HG02610 (cell line): ENCODE results near the gene CASS4.
"Not testable (repeated sequence)": the region's sequence is repeated elsewhere in the genome, so short reads cannot be mapped to it uniquely, and the experiment has no call there.

ENCODE experiments used
- ATAC-seq: cut with Tn5 transposase; IDR thresholded peaks from one replicate; pipeline ENCODE4 v1.9.1; 2021; ENCODE audit warnings: mild to moderate bottlenecking, moderate library complexity; ENCODE audit not compliant: unreplicated experiment

Gene CASS4, protein sequence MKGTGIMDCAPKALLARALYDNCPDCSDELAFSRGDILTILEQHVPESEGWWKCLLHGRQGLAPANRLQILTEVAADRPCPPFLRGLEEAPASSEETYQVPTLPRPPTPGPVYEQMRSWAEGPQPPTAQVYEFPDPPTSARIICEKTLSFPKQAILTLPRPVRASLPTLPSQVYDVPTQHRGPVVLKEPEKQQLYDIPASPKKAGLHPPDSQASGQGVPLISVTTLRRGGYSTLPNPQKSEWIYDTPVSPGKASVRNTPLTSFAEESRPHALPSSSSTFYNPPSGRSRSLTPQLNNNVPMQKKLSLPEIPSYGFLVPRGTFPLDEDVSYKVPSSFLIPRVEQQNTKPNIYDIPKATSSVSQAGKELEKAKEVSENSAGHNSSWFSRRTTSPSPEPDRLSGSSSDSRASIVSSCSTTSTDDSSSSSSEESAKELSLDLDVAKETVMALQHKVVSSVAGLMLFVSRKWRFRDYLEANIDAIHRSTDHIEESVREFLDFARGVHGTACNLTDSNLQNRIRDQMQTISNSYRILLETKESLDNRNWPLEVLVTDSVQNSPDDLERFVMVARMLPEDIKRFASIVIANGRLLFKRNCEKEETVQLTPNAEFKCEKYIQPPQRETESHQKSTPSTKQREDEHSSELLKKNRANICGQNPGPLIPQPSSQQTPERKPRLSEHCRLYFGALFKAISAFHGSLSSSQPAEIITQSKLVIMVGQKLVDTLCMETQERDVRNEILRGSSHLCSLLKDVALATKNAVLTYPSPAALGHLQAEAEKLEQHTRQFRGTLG

DNA sequence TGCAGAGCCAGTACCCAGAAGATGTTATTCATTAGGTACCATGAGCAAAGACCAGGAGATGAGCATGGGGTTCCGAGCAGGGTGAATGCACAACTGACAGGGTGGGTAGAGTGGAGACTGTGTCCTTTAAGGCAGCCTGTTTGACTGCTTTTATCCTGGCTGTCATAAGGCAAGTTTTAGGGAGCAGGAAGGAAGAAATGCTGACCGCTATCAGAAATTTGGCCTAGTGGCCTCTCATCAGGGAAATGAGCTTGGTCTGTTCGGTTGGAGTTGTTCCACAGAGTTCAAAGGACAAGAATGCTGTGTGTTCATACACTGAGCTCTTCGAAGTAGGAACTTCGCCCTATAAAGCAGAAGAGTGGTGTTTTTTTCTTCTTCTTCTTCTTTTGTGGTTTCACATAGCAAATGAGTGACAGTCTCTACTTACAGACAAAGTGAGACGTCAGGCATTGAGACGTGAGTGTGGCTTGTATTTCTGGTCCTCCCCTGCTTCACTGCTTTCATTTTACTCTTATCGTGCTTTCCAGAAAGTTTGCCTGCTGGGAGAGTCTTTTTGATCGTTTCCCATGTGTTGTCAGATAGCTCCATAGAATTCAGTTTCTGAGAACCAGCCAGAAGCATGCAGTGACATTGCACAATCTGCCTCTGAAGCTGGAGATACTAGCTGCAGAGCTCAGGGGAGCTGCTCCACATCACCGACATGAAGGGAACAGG, at the start of gene CASS4:
Gene CASS4 (plus strand): TSS at position 502 of the 714 bp plus-strand sequence. CDS start 199 bp downstream, at position 701.
- ATAC-seq = peak; percentile 49

DNA sequence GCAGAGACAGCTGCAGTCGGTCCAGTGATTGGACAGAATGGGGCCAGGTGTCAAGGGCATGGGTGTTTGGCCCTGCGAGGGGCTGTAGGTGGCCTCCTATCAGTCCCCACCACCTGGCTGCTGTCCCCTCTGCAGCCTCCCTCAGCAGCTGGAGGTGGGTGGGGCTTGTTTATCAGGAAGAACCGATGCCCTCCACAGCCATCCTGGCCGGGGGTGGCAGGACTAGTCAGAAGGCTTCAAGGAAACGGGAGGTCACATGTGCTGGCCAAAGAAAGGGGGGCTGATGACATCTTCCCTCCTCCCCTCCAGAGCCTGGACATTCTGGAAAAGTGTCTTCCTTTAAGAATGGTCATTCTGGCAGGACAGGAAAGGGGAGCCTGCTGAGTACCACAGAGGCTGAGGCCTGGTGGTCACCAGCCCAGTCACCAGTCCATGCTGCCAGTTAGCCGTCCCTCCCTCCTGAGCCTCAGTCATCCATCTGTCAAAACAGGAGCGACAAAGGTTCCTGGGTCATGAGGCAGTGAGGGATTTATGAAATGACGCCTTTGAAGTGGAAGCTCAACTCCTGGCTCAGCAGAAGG, 49.1 kb upstream of the CASS4 start:
- ATAC-seq = no peak

DNA sequence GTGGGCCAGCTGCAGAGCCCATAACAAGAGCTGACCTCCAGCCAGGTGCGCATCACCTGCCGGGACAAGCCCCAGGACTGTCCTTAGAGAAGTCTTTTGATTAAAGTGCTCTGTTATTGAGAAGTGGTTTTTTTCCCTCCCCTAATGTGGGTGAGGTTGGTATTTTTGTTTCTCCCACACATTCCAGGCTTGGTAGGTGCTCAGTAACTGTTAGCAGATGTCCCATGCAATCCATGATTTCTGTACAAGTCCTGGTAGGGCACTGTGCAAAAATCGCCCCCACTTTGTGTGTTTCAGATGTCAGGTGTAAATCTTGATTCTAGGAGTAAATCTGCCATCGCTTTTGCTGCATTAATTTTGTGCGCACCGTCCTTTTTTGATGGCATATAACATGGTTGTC, 48.6 kb upstream of the CASS4 start:
- ATAC-seq = no peak

DNA sequence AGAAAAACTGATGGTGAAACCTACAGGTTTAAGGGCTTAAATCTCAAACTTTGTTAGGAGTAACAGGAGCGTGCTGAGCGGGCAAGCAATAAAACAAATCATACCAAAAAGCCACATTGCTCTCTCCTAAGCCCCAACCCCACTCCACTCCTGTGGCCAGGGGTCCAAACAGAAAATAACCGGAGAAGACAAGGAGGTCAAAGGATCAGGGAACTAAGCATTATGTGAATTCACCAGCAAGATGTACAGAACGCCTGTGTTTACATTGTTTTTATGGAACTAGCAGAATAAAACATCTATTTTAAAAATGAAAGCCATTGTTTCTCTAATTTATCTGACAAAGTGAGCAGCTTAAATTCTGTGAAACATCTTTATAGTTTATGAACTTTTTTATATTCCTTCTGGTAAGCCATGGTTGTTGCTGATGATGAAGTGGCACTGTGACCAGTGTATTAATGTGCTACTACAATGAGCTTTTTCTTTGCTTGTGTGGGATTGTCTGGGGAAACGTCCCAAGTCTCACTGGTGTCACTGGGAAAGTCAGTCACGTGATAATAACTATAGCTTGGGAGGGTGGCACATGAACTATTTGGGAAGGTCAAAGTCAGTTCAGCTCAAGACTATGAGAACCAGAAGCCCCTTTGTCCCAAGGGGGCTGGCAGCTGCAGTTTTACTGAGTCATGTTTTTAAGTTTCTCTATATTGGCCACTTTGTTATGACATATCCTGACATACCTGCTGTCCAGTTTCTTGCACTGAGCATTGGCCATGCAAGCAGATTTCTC, 43.5 kb upstream of the CASS4 start:
- no peak for ATAC-seq

DNA sequence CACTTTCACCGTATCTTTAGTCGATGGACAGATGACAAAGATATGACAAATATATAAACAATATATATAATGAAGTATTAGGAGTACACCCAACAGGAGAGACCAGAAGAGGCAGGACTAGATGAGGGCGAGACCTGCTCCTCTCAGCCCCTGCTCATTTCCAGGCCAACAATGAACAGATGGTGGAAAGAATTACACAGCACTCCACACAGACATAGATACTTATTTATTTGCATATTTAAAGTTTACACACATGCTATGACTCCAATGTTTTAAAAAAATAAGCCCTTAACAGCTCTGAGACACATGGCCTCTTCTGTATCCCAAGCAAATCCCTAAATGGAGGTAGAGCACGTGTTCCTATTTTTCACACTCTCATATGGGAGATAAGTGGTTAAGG, 42.9 kb upstream of the CASS4 start:
- no peak for ATAC-seq

DNA sequence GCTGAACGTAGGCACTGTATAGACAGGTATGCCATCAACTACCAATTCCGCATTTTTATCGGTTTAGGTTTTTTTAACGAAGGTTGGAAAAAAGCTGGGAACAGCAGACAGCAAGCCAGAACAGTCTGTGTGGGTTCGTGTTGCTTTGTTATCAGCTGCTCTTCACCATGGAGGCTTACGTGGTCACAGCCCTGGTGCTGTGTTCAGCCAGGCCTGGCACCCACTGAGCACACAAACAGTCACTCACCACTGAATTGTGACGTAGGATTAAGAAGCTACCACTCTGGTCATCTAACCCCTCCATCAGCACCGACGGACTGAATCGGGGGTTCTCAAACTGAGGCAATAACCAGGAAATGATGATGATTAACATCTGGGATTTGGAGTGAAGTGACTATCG, 40.1 kb upstream of the CASS4 start:
- no peak for ATAC-seq

DNA sequence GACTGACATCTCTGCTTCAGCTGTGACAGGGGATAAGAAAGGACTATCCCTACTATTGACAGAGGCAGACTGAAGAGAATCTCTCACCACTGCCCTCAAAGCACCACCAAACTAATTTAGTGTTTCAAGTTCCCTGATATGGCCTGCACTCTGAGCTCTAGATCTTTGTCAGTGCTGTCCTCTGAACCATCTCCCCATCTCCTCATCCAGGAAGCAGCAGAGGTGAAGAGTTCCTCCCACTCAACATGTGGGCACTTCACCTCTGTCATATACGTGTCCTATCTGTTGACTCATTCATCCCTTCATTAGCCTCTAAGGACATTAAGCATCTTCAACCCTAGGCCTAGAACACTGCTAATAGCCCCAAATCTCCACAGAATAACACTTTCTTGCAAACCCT, 39.2 kb upstream of the CASS4 start:
- ATAC-seq = no peak

DNA sequence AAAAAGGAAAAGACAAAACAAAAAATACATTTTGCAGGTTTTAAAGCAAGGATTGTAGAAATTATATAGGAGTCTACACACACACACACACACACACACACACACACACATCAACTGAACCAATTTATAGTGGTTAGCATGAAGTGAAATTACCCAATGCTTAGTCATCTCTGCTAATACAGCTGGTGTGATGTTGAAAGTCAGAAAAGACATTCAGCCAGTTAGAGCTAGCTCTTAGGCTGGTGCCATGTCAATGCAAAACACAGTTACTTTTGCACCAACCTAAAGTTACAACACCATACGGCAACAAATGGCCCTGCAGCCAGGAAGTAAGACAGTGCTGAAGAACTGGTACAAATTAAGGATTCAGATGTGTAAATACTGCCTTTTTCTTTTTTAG, 38.1 kb upstream of the CASS4 start:
- peak; percentile 62 for ATAC-seq

DNA sequence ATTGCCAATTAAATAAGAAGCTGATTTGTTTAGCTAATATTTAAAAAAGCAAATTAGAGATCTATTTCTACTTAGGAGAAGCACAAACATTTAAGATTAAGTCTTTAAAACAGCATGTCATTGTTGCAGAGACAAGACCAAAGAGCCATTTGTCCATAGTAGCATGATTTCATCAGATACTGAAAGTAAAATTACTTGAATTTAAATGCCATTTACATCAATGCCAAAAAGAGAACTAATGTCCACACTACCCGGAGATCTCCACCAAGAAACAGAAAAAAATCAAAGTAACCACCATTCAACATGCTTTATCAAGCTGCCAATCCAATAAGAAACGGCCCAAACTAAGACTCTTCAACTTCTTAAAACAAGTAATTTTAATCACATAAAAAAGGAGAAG, 35.7 kb upstream of the CASS4 start:
- no peak for ATAC-seq

DNA sequence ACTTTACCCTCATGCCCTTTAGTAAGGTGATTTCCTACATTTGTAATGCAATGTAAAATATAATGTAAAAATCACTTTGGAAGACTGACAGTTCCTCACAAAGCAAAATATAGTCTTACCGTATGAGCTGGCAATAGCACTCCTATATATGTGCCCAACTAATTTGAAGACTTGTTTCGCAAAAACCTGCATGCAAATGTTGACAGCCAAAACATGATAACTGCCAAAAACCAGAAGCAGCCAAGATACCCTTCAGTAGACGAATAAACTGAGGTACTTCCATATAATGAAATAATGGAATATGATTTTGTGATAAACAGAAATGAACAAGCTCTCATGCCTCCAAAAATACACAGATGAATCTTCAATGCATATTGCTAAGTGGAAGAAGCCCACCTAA, 33.7 kb upstream of the CASS4 start:
- ATAC-seq = no peak

DNA sequence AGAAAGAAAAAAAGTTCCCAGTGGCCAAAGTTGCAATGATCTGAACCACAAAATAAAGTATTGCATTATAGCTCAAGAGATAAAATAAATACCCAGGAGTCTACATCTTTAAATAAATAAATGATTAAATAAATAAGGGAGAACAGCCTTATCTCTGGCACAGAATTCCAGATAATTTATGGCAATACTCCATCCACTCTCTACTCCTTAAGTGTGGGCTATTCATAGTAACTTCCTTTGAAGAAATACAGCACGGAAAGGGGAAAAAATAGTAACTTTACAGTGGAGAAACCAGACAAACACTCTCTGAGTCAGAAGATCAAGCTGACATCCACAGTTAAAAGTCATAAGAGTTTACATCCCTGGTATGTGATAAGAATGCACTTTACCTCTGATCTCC, 31.7 kb upstream of the CASS4 start:
- ATAC-seq = no peak

DNA sequence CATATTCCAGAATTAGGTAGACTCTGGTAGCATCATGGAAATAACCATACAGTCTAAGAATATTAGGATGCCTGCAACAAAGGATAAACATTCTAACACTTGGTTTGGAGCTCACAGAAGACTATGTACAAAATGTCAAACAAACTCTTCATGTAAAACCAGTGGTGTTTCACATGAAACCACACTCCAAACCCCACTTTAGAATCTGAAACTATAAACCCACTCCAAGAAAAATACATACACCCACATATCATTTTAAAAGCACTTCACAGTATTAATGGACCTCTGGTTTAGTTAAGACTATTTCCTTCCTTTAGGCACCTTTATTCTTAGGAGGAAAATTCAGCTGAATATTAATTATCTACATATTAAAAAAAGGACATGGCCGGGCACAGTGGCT, 30.6 kb upstream of the CASS4 start:
- no peak for ATAC-seq

DNA sequence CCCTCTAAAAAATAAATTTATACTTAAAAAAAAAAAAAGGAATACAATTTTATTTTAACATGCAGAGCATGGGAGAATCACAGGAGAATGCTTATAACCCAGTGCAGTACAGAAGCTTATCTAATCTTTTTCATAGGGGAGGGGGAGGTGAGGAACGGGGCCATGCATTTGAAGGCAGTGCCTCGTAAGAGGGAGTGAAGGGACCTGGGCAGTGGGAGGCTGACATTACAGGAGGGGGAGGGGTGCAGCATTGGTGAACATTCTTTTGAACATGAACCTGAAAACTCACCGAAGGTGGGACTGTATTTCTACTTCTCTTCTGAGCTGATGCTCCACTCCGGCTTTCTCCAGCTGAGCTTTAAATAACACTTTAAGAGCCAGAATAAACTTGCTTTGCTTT, 29.4 kb upstream of the CASS4 start:
- no peak for ATAC-seq

DNA sequence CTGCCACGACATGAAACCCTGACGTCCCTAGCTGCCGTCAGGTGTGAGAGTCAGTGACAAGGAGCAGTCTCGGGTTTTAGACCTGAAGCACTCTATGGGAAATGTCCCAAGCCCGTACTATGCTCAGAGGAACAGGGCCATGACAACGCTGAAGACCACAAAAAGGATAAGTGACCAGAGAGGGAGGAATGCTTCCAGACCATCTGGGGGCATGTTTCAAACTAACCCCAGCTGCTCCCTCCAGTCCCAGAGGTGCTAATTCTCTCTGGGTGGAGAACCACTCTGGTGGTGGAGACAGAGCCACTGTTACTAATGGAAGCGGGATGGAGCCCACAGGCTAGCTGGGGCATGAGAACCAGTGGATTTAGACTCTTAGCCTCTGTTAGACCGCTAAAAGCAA, 28.7 kb upstream of the CASS4 start:
- ATAC-seq = no peak

DNA sequence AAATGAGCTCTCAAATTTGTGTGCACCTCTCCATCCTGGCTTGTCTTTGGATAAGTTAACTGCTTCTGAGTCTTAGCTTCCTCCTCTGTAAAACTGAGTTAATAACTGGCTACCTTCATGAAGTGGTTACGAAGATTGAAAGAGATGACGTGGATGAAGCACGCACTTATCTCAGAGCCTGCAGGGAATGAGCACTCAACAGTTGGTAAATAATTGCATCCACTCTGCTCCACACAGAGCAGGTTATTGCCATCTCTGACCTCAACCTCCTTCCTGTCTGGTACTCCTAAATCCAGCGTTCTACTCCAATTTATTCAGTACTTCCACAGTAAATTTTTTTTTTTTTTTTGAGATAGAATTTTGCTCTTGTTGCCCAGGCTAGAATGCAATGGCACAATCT, 26.9 kb upstream of the CASS4 start:
- no peak for ATAC-seq

DNA sequence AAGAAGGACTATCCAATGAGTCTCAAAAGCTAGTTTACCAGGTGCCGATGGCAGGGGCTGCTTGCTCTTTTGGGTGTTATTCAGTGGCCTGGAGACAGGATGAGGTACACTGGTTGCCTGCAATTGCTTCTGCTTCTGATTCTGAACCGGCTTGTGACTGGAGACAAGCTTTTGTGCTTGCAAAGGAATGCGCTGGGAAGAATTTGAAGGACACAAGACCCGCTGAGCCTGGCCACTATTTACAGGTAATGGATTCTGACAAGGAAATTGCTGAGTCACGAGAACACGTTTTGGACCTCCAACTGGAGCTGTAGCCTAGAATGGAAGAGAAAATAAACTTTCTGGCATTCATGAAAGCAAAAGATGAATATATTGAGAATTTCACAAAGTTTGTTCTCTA, 25.8 kb upstream of the CASS4 start:
- no peak for ATAC-seq

DNA sequence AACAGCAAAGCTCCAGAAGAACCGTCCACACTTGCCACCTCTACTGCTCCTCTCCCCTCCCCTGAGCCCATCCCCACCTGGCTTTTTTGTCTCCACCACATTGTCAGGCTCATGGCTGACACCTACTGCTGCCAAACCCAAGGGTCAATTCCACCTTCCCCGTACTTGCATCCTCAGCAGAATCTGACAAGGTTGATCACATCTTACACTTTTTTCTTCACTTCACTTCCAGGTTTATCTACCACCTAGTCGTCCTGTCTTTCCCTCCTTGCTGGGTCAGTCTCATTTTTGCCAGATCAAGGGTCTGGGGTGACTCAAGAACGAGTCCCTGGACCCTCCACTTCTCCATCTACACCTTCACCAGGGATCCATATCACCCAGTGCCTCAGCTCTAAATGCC, 23.2 kb upstream of the CASS4 start:
- no peak for ATAC-seq

DNA sequence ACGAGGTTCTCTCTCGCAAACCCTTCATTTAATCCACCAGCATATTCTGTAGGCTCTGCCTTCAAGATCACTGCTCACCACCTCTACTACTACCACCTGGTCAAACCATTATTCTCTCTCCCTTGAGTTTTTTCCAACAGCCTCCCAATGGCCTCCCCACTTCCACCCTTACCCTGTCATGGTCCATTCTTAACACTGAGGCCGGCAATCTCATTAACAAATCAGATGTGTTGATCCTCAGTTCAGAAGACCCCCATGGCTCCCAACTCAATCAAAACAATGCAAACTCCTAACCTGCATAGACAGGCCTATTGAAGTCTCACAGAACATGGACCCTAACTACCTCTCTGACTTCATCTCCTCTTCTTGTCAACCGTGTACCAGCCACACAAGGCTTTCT, 22.3 kb upstream of the CASS4 start:
- ATAC-seq = no peak

DNA sequence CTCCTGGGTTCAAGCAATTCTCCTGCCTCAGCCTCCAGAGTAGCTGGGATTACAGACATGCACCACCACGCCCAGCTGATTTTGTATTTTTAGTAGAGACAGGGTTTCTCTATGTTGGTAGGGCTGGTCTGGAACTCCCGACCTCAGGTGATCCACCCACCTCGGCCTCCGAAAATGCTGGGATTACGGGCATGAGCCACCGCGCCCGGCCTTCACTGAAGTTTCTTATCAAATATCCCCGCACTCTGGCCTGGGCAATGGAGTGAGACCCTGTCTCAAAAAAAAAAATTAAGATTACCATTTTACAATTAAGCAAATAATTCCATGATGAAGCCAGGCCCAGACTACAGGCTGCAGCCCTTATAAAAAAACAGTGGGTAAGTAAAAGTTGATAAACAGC, 21.7 kb upstream of the CASS4 start:
- not testable (repeated sequence) for ATAC-seq

DNA sequence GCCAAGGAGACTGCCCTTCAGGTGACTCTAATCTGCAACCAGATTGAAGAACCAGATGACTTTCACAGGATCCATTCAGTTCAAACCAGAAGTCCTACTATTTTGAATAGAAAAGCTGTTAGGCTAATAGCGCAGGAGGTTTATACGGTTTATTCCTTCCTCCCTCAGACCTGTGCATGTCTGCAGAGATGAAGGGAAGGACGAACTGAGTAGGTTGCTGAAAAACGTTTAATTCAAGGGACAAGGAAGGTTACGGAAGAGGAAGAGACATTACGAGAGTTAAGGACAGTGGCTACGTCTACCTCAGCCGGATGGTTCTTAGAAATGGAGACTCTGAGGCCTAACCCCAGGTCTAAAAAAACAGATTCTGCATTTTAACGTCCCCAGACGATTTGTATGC, 21.0 kb upstream of the CASS4 start:
- no peak for ATAC-seq
